Measurements from ENCODE around the gene RABGGTA.
A peak's percentile ranks its signal among the peaks of the same experiment; 100 is the strongest.

RABGGTA gene, protein sequence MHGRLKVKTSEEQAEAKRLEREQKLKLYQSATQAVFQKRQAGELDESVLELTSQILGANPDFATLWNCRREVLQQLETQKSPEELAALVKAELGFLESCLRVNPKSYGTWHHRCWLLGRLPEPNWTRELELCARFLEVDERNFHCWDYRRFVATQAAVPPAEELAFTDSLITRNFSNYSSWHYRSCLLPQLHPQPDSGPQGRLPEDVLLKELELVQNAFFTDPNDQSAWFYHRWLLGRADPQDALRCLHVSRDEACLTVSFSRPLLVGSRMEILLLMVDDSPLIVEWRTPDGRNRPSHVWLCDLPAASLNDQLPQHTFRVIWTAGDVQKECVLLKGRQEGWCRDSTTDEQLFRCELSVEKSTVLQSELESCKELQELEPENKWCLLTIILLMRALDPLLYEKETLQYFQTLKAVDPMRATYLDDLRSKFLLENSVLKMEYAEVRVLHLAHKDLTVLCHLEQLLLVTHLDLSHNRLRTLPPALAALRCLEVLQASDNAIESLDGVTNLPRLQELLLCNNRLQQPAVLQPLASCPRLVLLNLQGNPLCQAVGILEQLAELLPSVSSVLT

GRCh38 chr14:24271134-24271833, at the start of gene RABGGTA:
Gene RABGGTA (minus strand): TSS chr14:24271597. CDS start chr14:24271115, 482 bp downstream.
- DNase-seq: peak; percentile 88

DNA sequence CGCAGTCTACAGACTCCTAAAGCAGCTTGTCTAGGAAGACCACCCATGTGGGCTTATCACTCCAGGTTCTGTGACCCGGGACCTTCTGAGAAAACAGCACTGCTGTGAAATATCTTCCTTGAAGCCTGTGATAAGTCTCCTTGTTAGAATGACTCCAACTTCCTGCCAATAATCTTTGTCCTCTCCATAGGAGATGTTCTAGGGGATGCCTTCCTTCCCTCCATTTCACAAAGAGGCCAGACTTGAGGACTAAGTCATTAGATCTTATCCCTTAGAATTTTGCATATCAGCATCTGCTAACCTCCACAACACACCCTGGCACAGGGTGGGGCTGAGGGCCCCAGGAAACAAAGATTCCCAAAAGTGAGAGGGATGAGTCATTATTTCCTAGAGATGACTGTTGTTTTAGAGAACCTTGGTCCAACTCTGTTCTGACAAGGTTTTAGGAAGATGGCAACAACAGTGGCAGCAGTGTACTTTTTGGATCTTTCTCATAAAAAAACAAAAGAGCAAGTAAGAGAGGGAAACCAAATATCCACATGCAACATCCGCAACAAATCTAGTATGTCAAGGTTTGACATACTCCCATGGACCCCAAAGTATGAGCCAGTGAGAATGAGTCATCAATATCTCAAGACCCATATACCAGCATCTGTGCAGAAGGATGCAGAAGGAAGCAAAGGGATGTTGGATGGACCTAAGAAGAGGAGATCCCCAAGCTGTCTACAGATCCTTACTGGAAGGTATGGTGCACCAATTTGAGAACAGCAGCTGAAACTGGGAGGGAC, 45.9 kb upstream of the RABGGTA start:
- DNase-seq: no peak

GRCh38 chr14:24316597-24316950, 45.2 kb upstream of the RABGGTA start:
- DNase-seq: no peak

- DNase-seq: no peak
Observed at GRCh38 chr14:24315807-24316596, 44.6 kb upstream of the RABGGTA start.

DNA sequence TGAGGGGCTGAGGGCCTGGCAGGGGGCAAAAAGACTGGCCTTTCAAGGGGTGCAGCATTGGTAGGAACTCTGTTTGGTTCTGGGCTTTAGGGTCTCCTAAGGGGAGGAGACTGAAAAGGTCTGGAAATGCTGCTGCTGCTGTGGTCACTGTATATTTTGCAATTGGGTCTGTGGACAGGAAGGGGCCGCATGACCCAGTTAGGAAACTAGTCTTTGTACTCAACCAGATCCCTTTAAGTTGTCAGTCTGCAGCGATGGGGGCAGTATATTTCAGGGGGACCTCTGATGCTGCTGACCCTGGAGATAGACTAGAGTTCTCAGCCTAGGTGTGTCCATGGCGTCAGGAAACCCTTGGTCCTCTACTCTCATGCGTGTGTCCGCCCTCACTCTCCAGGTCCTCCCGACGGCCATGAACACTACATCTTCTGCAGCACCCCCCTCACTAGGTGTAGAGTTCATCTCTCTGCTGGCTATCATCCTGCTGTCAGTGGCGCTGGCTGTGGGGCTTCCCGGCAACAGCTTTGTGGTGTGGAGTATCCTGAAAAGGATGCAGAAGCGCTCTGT, 43.9 kb upstream of the RABGGTA start:
- no peak for DNase-seq

GRCh38 chr14:24314377-24315193, 43.2 kb upstream of the RABGGTA start:
- no peak for DNase-seq

DNA sequence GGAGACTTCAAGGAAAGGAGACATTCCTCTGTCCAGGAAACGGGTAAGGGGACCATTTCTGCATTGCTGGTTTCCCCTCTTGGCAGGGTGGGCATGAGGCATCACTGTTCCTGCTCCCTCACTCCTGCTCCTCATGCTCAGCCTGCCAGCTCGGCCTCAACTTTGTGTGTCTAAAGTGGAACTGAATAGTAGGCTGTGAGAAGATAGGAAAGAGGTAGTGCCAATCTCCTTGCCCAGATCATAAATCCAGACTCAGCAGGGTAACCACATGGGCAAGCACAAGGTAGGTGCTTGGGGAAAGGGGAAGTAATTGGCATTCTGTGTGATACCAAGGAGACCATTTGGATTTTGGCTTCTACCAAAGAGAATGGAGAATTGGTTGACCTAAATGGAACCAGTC, 42.5 kb upstream of the RABGGTA start:
- no peak for DNase-seq

- no peak for DNase-seq
Observed at GRCh38 chr14:24312736-24313507, 41.5 kb upstream of the RABGGTA start.

DNA sequence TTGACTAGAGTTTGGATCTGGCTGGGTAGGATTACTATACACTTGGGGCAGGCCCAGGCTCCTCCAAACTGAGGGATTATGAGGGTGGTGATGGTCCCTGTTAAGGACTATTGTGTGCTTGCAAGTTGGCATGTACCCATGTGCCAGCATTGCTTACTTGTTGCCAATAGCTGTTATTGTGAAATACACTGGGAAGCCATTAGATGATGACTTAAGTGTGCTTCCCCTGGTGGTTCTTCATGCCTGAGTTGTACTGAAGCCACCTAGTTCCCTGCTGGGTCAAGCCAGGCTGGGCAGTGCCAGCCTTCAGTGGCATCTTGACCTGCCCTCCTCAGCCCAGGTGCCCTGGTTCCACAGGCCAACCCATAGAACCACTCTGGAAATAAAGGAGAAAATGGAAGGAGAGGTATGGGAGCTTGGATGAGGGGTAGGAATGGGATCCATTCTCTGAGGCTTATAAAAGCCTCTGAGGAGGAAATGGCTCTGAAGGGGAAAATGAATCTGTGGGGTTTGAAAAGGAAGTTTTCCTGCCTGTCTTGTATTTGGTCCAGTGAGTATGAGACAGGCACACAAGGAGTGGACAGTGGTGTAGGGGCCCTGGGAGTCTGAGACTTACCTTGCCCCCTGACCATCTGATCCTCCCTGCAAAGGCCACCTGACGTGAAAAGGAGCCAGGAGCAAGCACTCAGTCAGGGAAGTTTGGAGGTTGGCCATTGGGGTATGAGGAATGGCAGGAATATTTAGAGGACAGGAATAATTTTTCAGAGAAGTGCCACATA, 40.6 kb upstream of the RABGGTA start:
- DNase-seq: no peak

- DNase-seq: no peak
Observed at GRCh38 chr14:24310646-24311604, 39.5 kb upstream of the RABGGTA start, which contains the start of gene LTB4R. Gene LTB4R (plus strand): TSS chr14:24311502. CDS start chr14:24315652, 4,150 bp downstream.

DNA sequence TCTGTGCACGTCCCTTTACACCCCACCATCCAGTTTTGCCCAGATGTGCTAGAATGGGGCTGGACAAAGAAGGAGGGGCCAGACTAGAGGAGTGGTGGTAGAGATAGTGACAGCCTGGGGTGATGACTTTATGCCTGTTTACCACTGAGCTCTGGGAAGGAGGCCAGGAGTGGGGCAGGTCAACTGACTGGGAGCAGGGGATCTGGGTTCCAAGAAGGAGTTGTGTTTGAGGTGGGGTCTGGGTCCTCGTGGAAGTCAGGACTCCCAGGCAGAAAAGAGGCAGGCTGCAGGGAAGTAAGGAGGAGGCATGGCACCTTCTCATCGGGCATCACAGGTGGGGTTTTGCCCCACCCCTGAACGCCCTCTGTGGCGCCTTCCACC, 38.9 kb upstream of the RABGGTA start:
- DNase-seq: no peak

DNA sequence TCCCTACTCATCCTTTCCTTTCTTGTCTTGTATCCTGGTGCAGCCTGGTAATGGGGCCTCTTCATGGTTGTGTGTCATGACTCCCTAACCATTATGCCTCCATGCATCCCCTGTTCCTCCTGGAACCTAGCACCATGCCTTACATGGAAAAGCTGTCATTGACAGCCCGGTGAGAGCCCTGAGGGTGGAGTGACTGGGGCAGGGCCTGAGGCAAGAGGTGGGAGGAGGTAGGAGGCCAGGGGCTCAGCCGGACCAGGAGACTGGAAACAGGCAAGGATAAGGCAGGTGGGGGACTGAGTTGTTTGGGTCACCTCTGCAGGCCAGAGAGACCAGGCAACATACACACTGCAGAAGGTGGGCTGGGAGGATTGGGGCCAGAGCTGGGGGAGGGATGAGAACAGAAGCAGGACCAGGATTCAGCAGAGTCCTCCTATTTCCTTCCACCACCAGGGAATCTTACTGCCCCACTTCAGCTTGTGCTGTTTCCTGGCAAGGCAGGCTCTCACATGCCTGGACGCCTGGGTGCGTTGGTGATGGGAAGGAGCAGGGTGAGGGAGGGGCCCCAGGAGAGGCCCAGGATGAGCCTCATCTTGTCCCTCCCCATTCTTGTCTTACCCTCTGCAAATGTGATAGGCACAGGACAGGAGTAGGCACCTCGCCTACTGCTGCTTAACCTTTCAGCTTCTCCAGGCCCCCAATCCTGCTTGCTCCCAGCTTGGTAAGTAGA, 38.3 kb upstream of the RABGGTA start, which contains the start of gene LTB4R2:
Gene LTB4R2 (plus strand): TSS at position 603 of the 727 bp plus-strand sequence. CDS start 525 bp downstream, outside the sequence.
- DNase-seq: no peak

- DNase-seq: no peak
Observed at GRCh38 chr14:24308342-24309124, 37.1 kb upstream of the RABGGTA start.

- DNase-seq: peak; percentile 19
Observed at GRCh38 chr14:24307575-24308341, 36.4 kb upstream of the RABGGTA start, which contains the start of gene CIDEB. Gene CIDEB (minus strand): TSS chr14:24307977. CDS start chr14:24307858, 119 bp downstream.

- no peak for DNase-seq
Observed at GRCh38 chr14:24307156-24307574, 35.8 kb upstream of the RABGGTA start.

Measured in NK-92 treated with Interleukin-12 subunit alpha and Interleukin-12 subunit beta, amount 100 ng/mL, for 24 hours (cell line).